GM10266 (cell line): ENCODE measurements around the gene OLFM1.

ENCODE experiments used
- DNase-seq: peaks from one replicate; pipeline ENCODE4 v3.0.0; 2012; ENCODE audit errors: extremely low spot score
- CTCF ChIP-seq: IDR thresholded peaks from 2 replicates; pipeline ENCODE4 v1.5.1; 2012; ENCODE audit warnings: mild to moderate bottlenecking, low read depth; ENCODE audit not compliant: control insufficient read depth, insufficient read depth; ENCODE audit errors: missing control alignments

The OLFM1 gene

DNA sequence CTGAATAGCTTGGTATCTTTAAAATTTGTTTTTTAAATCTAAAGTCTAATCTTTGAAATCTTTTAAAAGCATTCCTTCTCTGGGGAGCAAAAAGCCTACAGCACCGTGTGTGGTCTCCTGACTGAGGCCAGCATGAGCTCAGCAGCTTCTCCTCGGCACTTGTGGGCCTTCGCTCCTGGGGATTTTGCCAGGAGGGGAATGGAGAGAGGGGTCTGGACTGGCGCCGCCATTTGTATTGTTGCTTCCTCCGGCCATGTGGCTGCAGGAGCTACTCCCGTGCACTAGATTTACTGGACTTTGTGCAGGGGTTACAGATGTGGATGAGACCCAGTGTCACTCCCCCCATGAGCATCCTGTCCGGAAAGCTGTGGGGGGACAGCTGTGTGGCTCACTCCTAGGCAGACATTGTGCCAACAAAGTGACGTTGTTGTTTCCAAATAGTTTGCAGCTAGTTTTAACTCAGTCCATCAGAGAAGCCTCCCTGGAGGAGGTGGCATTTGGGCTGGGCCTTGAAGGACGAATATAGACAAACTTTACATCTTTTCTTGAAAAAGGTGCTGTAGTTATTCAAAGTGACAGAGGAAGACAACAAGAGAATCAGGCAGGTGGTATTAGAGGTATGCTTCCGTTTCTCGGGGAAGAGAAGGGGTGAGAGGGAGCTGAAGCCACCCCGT is 6.6 kb downstream of the OLFM1 start:
- no peak for TF ChIP-seq CTCF
- no peak for DNase-seq

DNA sequence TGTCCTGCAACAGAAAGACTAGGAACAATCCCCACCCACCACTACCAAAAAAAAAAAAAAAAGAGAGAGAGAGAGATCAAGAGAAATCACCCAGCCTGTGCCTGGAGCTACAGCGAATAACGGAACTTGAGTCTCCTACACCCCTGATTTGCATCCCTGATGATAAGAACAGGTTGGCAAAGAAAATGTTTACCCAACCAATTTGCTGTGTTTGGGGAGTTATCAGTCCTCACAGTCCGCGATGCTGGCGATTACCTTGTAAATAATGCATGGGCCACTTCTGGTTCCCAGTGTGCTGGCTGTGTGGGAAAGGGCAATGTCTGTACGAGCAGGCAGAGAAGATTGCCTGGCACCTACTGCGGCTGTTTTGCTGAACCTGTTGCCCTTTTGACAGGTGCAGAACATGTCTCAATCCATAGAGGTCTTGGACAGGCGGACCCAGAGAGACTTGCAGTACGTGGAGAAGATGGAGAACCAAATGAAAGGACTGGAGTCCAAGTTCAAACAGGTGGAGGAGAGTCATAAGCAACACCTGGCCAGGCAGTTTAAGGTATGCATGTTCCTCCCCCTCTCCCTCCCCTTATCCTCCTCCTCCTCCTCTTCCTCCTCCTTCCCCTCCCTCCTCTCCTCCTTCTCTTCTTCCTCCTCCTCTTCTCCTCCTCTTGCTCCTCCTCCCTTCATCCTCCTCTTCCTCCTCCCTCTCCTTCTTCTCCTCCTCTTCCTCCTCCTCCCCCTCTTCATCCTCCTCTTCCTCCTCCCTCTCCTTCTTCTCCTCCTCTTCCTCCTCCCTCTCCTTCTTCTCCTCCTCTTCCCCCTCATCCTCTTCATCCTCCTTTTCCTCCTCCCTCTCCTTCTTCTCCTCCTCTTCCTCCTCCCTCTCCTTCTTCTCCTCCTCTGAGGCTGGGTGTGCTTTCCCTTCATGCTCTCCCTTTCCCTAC is 8.3 kb downstream of the OLFM1 start:
- TF ChIP-seq CTCF: no peak

DNA sequence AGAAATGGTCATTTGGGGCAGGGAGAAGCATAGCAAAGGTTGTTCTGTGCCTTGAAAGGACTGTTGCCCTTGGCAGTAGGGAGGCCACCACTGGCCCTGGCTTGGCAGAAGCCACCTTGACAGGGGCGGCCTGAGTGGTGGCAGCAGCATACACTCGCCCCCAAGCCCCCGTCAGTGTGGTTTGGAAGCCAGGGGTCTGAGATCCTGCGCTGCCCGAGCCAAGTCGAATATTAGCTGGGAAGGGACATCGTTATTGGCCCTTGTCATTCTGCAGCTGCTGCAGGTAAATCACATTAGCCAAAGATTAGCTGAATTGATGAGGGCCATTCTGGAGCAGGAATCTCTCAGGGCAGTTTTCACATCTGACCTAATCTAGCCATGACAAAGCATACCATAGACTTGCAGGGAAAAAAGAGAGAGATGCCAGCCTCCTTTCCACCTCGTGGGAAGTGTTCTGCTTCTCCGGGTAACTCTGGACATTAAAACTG is 9.0 kb downstream of the OLFM1 start:
- no peak for TF ChIP-seq CTCF
- no peak for DNase-seq

More for the DNA sequence above, 8.3 kb downstream of the OLFM1 start:
- DNase-seq: no peak

DNA sequence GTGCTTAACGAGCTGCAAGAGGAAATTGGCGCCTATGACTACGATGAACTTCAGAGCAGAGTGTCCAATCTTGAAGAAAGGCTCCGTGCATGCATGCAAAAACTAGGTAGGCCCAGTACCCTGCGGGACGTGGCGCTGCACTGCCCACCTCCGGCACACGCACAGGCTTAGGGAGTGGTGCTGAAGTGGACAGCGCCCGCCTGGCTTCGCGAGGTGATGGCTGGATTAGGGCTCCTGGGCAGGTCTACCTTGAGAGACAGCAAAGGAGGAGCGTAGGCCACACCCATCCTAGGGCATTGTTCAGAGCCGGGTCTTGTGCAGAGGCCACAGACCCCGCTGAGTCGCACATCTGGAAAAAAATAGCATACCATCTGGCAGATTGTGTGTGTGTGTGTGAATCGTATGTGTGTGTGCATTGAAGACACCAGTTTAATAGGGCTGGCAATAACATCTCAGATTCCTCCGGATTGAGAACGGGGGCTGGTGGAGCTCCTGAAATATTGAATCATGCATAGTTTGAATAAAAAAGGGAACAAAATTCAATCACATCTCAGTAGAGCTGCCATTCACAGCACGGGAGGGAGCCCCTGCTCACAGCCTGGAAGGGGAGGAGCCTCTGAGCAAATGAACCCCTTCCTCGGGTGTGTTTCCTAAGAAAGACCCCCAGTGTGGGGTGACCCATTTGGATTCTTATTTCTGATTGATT is 11.1 kb downstream of the OLFM1 start:
- no peak for TF ChIP-seq CTCF
- no peak for DNase-seq

DNA sequence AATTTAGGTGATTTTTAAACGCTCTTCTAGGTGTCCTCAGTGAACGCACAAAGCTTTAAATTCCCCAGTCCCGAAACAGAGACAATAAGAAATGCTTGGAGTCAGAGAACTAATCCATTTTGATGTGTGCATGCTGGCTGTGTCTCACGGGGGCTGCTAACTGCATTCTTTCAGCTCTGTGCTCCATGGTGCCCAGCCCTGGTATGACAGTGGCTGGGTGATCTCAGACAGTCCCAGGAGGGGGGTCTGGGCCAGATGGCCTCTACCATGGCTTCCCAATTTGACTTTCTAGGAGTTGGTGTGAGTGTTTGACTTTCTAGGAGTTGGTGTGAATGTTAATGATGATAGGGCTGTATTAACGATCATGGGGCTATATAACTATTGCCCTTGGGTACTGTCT is 12.1 kb downstream of the OLFM1 start:
- DNase-seq: no peak

DNA sequence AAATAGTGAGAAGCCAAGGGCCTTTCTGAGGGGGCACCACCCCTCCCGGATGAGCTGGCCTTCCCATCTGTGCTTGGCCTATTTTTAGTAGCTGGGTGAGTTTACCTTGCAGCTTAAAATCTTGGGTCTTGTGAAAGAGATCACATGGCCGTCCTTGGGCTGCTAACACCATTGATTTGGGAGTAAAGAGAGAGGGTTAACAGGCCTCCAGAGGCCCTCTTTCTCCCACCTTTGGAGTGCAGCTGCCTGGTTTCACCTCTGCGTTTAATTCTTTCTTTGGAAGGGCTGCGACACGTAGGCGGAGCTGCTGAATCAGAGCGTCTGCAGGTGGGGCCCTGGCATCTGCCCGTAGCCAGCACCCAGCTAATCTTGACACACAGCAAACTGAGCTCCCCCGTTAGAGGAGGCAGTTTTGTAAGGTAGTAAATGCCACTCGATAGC is 12.8 kb downstream of the OLFM1 start:
- TF ChIP-seq CTCF: no peak
- DNase-seq: no peak

More for the DNA sequence above, 12.1 kb downstream of the OLFM1 start:
- no peak for TF ChIP-seq CTCF
